ENCODE data around the gene RPL27A. TPM values are rescaled to one million over a fixed set of nuclear protein-coding genes. Genes with fewer than 3 reads are reported as not detected.

Gene RPL27A
- polyA plus RNA-seq, 4 donors = 1,817 to 2,312 (median 2,190) TPM

DNA sequence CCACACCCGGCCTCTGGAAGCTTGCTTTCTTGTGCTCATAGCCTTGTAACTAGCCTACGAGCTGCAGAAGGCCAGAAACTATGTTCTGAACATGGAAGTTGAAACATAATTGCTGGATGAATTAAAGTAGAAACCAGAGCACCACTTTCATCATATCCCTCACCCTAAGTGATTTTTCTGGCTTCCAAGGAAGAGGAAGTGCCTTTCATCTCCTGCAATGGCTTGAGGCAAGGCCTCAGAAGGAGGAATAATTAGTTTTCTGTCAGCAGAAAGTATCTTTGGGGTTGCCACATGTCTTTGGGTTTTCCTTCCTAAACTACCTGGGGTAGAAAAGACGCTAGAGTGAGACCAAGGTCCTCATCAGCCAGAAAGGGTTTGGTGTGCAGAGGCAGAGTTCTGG, 14.5 kb downstream of the RPL27A start:
- DNase-seq (ENCODE audit: low read depth in 4 of 4, low spot score in 3 of 4) = no peak

DNA sequence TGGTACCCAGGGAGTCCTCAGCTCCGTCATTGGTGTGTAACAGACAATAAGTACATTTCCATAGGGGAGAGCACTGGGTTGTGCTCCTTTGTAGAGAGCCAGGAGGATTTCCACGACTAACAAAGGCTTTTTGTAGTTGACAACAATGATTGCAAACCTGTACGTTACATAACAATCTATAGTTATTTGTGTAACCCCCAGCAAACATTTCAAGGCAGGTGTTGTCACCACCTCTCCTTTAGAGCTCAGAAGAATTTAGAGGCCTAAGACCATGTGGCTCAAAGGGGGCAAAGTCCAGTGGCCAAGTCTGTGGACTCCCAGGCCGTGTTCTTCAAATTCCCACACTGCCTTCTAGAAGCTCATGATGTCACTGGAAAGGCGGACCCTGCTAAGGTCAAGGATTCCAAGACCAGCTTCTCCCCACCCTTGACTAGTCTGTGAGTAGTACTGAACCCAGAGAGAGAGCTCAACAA, 15.8 kb downstream of the RPL27A start:
- no peak for DNase-seq (ENCODE audit: low read depth in 4 of 4, low spot score in 3 of 4)

- DNase-seq (ENCODE audit: low read depth in 4 of 4, low spot score in 3 of 4) = no peak
Observed at GRCh38 chr11:8698917-8699441, 16.4 kb downstream of the RPL27A start.

DNA sequence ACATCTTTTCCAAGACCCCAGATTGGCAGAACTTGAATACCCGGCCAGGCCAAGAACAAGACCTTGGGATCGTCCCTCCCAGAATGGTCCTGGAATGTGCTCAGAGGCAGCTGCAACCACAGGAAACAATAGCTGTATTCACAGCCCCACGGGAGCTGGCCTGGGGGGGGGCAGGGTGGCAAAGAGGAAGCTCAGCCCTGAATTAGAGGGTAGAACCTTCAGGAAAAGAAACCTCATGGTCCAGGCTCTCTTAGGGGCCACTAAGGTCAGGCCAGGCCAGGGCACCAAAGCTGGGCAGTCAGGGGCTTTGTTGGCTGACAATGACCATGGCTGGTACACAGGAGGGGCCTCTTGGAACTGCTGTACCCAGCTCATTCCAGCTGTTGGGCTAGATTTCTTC, 17.3 kb downstream of the RPL27A start:
- no peak for DNase-seq (ENCODE audit: low read depth in 4 of 4, low spot score in 3 of 4)

DNA sequence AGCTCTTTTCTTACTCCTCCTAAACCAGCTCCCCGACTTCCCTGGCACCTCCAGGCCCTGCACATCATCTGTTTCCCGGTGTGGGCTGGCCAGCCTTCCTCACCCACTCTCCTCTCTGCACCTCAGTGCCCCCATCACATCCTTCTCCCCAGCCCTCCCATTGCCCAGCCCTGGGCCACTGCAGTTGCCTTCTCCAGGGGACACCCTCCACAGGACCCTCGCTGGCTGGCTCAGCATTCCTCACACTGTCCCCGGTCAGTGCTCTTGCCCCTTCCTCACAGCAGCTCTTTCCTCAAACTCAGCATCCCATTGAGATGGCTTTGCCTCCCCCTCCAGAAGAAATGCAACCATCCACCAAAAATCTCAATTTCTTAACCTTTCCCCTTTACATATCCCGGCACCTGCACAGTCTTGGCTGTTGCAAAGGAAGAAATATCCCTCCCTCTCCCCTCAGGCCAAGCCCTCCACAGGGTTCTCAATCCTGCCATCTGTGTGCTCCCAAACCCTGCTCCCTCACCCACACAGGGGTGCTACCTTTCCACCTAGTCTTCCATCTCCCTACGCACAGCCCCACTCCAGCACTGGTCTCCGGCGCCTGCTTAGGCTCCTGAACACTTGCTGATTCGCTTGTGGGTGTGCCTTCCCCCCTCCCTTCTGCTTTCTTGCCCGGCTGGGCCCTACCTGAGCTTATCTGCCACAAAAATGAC, 19.5 kb downstream of the RPL27A start:
- DNase-seq (ENCODE audit: low read depth in 4 of 4, low spot score in 3 of 4) = no peak

GRCh38 chr11:8702598-8702915, 20.0 kb downstream of the RPL27A start:
- no peak for DNase-seq (ENCODE audit: low read depth in 4 of 4, low spot score in 3 of 4)

DNA sequence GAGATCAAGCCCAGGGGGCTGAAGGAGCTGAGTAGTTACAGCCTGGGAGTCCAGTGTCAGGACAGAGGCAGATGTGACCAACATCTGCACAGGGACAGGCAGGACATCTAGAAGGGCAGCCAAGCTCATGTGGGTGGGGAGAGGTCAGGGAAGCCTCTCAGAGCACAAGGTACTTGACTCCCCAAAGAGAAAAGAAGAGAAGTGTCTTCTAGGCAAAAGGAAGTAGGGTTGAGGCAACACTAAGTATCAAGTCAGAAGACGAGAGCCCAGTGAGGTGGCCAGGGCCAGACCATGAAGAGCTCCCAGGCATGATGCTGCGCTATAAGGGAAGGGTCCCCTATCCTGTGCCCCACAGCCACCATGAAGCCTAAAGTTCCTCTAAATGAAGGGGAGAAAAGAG, 21.5 kb downstream of the RPL27A start:
- no peak for DNase-seq (ENCODE audit: low read depth in 4 of 4, low spot score in 3 of 4)

DNA sequence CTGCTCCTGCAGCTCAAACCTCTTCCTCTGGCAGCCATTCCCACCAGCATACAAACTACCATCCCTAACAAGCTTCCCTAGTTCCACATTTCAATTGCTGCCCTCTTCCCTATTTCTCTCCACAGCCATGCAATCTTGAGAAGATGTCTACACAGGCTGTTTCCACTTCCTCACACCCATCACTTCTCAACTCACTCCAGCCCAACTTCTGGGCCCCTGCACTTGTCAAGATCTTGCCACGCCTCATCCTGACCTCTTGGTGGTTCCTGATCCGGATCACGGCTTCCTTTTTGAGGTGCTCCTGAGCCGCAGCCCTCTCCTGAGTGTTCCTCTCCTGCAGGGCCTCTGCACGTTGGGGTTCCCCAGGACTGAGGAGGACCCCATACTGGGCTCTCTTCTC, 22.6 kb downstream of the RPL27A start:
- no peak for DNase-seq (ENCODE audit: low read depth in 4 of 4, low spot score in 3 of 4)

DNA sequence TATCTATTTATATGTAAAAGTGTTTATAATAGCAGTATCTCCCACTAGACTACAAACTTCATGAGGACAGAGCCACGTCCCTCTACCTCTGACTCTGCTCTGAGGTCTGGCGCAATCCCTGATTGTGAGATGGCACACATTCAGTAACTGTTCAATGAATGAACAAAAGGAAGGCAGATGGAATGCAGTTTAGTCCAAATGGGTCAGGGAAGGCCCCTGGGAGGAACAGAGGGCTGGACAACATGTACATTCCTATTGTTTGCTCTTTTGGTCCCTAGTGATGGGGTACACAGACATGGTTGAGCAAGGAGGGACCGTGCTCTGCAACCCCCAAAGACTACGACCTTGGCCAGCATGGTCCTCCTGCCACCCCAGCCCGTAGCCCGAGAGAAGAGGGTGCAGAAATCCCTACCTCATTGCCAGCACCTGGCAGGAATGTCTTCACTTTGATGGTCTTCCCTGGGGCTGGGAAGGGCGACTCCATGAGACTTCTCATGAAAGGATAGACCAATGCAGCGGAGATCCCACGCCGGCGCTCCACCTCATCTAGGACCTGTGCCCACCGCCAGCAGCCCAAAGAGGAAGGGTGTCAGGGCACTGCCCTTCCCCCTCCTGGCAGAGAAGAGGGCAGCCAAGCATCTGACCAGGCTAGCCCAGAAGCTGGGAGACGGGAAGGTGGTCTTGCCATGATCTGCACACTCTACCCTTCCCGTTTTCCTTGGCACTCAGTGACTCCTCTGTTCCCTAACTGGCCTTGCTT, 24.3 kb downstream of the RPL27A start:
- no peak for DNase-seq (ENCODE audit: low read depth in 4 of 4, low spot score in 3 of 4)

DNA sequence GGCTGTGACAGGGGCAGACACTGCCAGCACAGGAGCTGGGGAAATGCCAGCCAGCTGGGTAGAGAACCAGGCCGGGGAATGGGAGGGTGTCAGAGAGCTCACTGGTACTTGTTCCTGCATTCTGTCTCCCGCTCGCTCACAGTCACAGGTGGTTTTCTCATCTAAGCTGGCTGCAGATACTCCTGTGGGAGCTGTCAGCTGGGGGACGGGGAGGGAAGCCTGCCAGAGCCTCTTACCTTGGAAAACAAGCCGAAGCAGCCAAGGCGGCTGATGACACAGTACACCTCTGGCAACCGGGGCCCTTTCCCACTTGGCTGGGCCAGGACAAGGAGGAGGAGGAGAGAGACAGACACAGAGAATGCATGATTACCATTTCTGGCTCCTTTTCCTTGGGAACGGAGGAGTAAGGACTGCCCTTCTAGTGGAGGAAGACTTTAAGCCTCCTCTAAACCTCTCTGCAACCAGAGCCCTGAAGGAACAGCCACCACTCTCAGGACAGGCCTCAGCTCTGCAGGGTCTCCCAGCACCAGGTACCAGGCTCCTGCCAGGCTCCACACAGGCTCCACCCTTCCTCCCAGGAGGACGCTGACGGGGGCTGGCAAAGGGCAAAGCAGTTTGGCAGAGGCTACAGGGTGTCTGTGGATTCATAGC, 25.1 kb downstream of the RPL27A start:
- no peak for DNase-seq (ENCODE audit: low read depth in 4 of 4, low spot score in 3 of 4)

- peak in 1 of 4 donors; percentile 35 for DNase-seq (ENCODE audit: low read depth in 4 of 4, low spot score in 3 of 4)
Observed at GRCh38 chr11:8709002-8709672, 26.5 kb downstream of the RPL27A start.

GRCh38 chr11:8709777-8710176, 27.2 kb downstream of the RPL27A start:
- DNase-seq (ENCODE audit: low read depth in 4 of 4, low spot score in 3 of 4) = no peak

- no peak for DNase-seq (ENCODE audit: low read depth in 4 of 4, low spot score in 3 of 4)
Observed at GRCh38 chr11:8711895-8712442, 29.4 kb downstream of the RPL27A start.

DNA sequence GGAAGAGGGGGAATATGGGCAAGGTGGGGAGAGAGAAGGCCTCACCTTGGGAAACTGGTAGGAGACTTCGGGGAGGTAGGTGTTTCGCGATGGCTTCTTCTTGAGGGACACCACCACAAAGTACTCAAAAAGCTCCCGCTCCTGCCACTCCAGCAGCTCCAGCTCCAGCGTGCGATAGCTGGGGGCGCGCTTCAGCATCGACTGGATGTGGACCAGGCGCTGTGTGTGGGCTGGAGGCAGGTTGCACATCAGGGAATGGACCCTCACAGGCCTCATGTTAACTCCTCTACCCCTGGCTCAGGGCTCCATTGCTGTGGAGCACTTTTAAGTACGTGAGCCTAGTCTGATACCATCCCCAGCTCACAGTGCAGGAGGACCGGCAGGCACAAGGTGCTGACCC, 29.9 kb downstream of the RPL27A start:
- no peak for DNase-seq (ENCODE audit: low read depth in 4 of 4, low spot score in 3 of 4)

GRCh38 chr11:8713760-8714454, 31.3 kb downstream of the RPL27A start:
- DNase-seq (ENCODE audit: low read depth in 4 of 4, low spot score in 3 of 4) = no peak

DNA sequence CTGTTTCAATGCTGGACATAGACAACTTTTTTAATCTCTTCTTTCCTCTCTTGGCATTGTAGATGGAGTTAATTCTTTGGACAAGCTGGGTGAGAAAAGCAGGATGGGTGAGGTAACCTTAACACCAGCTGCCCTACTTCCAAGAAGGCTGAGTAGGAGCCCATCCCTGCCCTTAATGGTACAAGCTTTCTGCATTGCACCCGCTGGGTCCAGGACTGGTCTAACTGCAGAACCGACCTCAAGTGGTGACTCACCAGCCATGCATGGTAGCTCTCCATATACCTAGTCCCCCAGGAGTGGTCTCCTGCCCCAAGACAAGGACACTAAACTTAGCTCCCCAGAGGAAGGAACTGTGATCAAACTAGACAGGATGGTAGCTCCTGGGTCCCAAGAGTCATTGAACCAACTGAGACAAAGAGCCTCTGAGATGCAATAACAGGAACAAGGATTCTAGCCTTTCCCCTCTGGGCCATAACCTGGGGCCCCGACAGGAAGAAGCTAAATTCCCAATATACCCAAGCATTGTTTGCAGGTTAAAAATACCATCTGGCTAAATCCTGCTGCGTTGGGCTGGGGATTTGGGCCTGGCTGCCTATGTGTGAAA, 32.1 kb downstream of the RPL27A start:
- DNase-seq (ENCODE audit: low read depth in 4 of 4, low spot score in 3 of 4) = no peak

- DNase-seq (ENCODE audit: low read depth in 4 of 4, low spot score in 3 of 4) = no peak
Observed at GRCh38 chr11:8715501-8715900, 32.9 kb downstream of the RPL27A start.

DNA sequence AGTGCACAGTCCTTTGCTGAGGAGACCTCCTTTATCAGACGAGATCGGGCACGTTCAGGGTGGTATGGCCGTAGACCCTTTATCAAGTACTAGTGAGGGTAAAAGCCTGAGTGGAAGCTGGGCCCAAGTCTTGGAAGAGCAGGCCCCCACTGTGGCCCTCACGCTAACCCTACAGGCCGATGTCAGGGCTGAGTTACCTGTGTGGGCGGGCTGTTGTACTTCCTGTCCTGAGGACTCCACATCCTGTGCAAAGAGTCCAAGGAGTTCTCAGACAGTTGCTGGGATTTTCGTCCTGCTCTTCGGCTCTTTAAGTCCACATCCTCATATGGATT, 34.9 kb downstream of the RPL27A start:
- DNase-seq (ENCODE audit: low read depth in 4 of 4, low spot score in 3 of 4) = no peak

GRCh38 chr11:8717876-8718753, 35.5 kb downstream of the RPL27A start:
- no peak for DNase-seq (ENCODE audit: low read depth in 4 of 4, low spot score in 3 of 4)

Measured in right renal pelvis (tissue), 4 donors.